WTC11 (cell line): ENCODE results near the gene SPO11. TPM values are rescaled to one million over a fixed set of nuclear protein-coding genes. Genes with fewer than 3 reads are reported as not detected.

Experiments
- ATAC-seq: fragments of 200-7000 bp; cut with Tn5 transposase; 2 replicates; pipeline ENCODE4 v1.10.0; 2021; ENCODE audit warnings: mild to moderate bottlenecking, moderate library complexity
- CTCF ChIA-PET: fragments of 300-600 bp; sonication (Branson Sonifier 250); formaldehyde crosslinking; loops from one replicate; lab custom pipeline; 2021; ENCODE audit warnings: antibody characterized with exemption; lab: Charles Lee
- POLR2A ChIA-PET: fragments of 350-600 bp; sonication (Branson Sonifier 250); formaldehyde crosslinking; loops from one replicate; lab custom pipeline; 2021; ENCODE audit warnings: antibody characterized with exemption; lab: Charles Lee
- DNase-seq: peaks from one replicate; pipeline ENCODE4 v3.0.0; 2021; ENCODE audit warnings: low spot score
- H3K27ac Mint-ChIP-seq: 2 replicates; pipeline ENCODE4 v1.8.0; 2021; ENCODE audit warnings: mixed read lengths
- H3K27me3 Mint-ChIP-seq: 2 replicates; pipeline ENCODE4 v1.8.0; 2021; ENCODE audit warnings: low read depth, mild to moderate bottlenecking, moderate library complexity, mixed read lengths
- H3K36me3 Mint-ChIP-seq: 2 replicates; pipeline ENCODE4 v1.8.0; 2021; ENCODE audit warnings: mixed read lengths
- H3K4me1 Mint-ChIP-seq: 2 replicates; pipeline ENCODE4 v1.8.0; 2022; ENCODE audit warnings: mixed read lengths
- H3K4me3 Mint-ChIP-seq: 2 replicates; pipeline ENCODE4 v1.8.0; 2021; ENCODE audit warnings: mild to moderate bottlenecking, moderate library complexity, mixed read lengths
- H3K9me3 Mint-ChIP-seq: 2 replicates; pipeline ENCODE4 v1.8.0; 2021; ENCODE audit warnings: mixed read lengths
- E2F4 ChIP-seq: sonication (generic); formaldehyde crosslinking; IDR thresholded peaks from 2 replicates; pipeline ENCODE4 v1.8.1; 2022; ENCODE audit warnings: low read depth, mild to moderate bottlenecking, moderate library complexity, missing genetic modification reagents, borderline replicate concordance
- ERG ChIP-seq: fragments of 250-450 bp; sonication (Bioruptor Pico); IDR thresholded peaks from 2 replicates; pipeline ENCODE4 v1.8.0; 2021; ENCODE audit warnings: mild to moderate bottlenecking
- ESRRA ChIP-seq: sonication (generic); formaldehyde crosslinking; IDR thresholded peaks from 2 replicates; pipeline ENCODE4 v1.8.1; 2022; ENCODE audit warnings: mild to moderate bottlenecking, missing genetic modification reagents, borderline replicate concordance
- FOXP4 ChIP-seq: sonication (generic); formaldehyde crosslinking; IDR thresholded peaks from 2 replicates; pipeline ENCODE4 v1.8.0; 2022; ENCODE audit warnings: mild to moderate bottlenecking, missing genetic modification reagents
- GABPB1 ChIP-seq: sonication (generic); formaldehyde crosslinking; IDR thresholded peaks from 2 replicates; pipeline ENCODE4 v1.8.1; 2023; ENCODE audit warnings: mild to moderate bottlenecking, missing genetic modification reagents
- HMGXB4 ChIP-seq: sonication (generic); formaldehyde crosslinking; IDR thresholded peaks from 2 replicates; pipeline ENCODE4 v1.8.1; 2023; ENCODE audit warnings: mild to moderate bottlenecking, moderate library complexity, missing genetic modification reagents
- NFATC4 ChIP-seq: fragments of 250-450 bp; sonication (Bioruptor Pico); IDR thresholded peaks from 2 replicates; pipeline ENCODE4 v1.9.0; 2021; ENCODE audit warnings: mild to moderate bottlenecking
- USF2 ChIP-seq: sonication (generic); formaldehyde crosslinking; IDR thresholded peaks from 2 replicates; pipeline ENCODE4 v1.8.1; 2023; ENCODE audit warnings: mild to moderate bottlenecking, missing genetic modification reagents, moderate library complexity
- ZBTB43 ChIP-seq: sonication (generic); formaldehyde crosslinking; IDR thresholded peaks from 2 replicates; pipeline ENCODE4 v1.8.1; 2023; ENCODE audit warnings: mild to moderate bottlenecking, missing genetic modification reagents
- ZNF121 ChIP-seq: sonication (generic); formaldehyde crosslinking; IDR thresholded peaks from 2 replicates; pipeline ENCODE4 v1.8.0; 2023; ENCODE audit warnings: missing genetic modification reagents
- ZNF219 ChIP-seq: sonication (generic); formaldehyde crosslinking; IDR thresholded peaks from 2 replicates; pipeline ENCODE4 v1.8.0; 2023; ENCODE audit warnings: missing genetic modification reagents, mild to moderate bottlenecking, borderline replicate concordance
- ZNF263 ChIP-seq: sonication (generic); formaldehyde crosslinking; IDR thresholded peaks from 2 replicates; pipeline ENCODE4 v1.8.1; 2022; ENCODE audit warnings: low read depth, mild to moderate bottlenecking, moderate library complexity, missing genetic modification reagents
- ZNF425 ChIP-seq: fragments of 250-450 bp; sonication (Bioruptor Pico); conservative IDR thresholded peaks from 2 replicates; pipeline ENCODE4 v1.9.0; 2021; ENCODE audit warnings: mild to moderate bottlenecking
- ZNF671 ChIP-seq: fragments of 250-450 bp; sonication (Bioruptor Pico); IDR thresholded peaks from 2 replicates; pipeline ENCODE4 v1.8.0; 2021; ENCODE audit warnings: mild to moderate bottlenecking
- total RNA-seq: library from RNA; stranded (reverse); gene quantifications from 3 replicates; pipeline ENCODE4 v1.2.3, GENCODE V29; 2021
- TF ChIP-seq, protein P1 (sequence below): sonication (generic); formaldehyde crosslinking; IDR thresholded peaks from 2 replicates; pipeline ENCODE4 v1.8.1; 2022; ENCODE audit warnings: mild to moderate bottlenecking, moderate library complexity, missing genetic modification reagents
- TF ChIP-seq, protein P2 (sequence below): fragments of 200-600 bp; IDR thresholded peaks from 2 replicates; pipeline ENCODE4 v1.8.0; 2022; ENCODE audit warnings: antibody characterized with exemption
- TF ChIP-seq, protein P3 (sequence below): sonication (generic); formaldehyde crosslinking; IDR thresholded peaks from 2 replicates; pipeline ENCODE4 v1.8.1; 2023; ENCODE audit warnings: mild to moderate bottlenecking, missing genetic modification reagents

Gene SPO11
- total RNA-seq, 1 experiment from 2014 or later = not detected

GRCh38 chr20:57282670-57283361 is 46.8 kb upstream of the SPO11 start:
- Mint-ChIP-seq H3K9me3 (no peaks in the 10 kb centered on the region), H3K4me1 (peaks cover 26% of the 10 kb centered on the region), H3K36me3 (no peaks in the 10 kb centered on the region), H3K4me3 (no peak overlapping the region), H3K27me3 (no peaks in the 10 kb centered on the region; the same call in 1 of the 2 replicates), H3K27ac (no peak overlapping the region)
- ATAC-seq (no peak; the same call in 1 of the 2 replicates), DNase-seq (no peak)
- TF ChIP-seq ZNF121 (CRISPR knock-in tag) (no peak), E2F4 (CRISPR knock-in tag) (no peak), ZBTB43 (CRISPR knock-in tag) (no peak), FOXP4 (no peak), ZNF671 (CRISPR knock-in tag) (no peak), ESRRA (CRISPR knock-in tag) (no peak), ZNF219 (CRISPR knock-in tag) (no peak), ZNF425 (no peak), HMGXB4 (CRISPR knock-in tag) (no peak), ERG (CRISPR knock-in tag) (no peak), GABPB1 (CRISPR knock-in tag) (no peak), NFATC4 (CRISPR knock-in tag) (no peak), ZNF263 (CRISPR knock-in tag) (no peak), USF2 (CRISPR knock-in tag) (no peak)
- TF ChIP-seq, protein P1, sequence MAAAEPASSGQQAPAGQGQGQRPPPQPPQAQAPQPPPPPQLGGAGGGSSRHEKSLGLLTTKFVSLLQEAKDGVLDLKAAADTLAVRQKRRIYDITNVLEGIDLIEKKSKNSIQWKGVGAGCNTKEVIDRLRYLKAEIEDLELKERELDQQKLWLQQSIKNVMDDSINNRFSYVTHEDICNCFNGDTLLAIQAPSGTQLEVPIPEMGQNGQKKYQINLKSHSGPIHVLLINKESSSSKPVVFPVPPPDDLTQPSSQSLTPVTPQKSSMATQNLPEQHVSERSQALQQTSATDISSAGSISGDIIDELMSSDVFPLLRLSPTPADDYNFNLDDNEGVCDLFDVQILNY (CRISPR knock-in tag) = no peak
- TF ChIP-seq, protein P2, sequence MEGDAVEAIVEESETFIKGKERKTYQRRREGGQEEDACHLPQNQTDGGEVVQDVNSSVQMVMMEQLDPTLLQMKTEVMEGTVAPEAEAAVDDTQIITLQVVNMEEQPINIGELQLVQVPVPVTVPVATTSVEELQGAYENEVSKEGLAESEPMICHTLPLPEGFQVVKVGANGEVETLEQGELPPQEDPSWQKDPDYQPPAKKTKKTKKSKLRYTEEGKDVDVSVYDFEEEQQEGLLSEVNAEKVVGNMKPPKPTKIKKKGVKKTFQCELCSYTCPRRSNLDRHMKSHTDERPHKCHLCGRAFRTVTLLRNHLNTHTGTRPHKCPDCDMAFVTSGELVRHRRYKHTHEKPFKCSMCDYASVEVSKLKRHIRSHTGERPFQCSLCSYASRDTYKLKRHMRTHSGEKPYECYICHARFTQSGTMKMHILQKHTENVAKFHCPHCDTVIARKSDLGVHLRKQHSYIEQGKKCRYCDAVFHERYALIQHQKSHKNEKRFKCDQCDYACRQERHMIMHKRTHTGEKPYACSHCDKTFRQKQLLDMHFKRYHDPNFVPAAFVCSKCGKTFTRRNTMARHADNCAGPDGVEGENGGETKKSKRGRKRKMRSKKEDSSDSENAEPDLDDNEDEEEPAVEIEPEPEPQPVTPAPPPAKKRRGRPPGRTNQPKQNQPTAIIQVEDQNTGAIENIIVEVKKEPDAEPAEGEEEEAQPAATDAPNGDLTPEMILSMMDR = no peak
- TF ChIP-seq, protein P3, sequence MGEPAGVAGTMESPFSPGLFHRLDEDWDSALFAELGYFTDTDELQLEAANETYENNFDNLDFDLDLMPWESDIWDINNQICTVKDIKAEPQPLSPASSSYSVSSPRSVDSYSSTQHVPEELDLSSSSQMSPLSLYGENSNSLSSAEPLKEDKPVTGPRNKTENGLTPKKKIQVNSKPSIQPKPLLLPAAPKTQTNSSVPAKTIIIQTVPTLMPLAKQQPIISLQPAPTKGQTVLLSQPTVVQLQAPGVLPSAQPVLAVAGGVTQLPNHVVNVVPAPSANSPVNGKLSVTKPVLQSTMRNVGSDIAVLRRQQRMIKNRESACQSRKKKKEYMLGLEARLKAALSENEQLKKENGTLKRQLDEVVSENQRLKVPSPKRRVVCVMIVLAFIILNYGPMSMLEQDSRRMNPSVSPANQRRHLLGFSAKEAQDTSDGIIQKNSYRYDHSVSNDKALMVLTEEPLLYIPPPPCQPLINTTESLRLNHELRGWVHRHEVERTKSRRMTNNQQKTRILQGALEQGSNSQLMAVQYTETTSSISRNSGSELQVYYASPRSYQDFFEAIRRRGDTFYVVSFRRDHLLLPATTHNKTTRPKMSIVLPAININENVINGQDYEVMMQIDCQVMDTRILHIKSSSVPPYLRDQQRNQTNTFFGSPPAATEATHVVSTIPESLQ (CRISPR knock-in tag) = no peak
- CTCF ChIA-PET = interaction anchor here (0.8 to 2.5 kb wide), 8 partner anchors 8 to 193 kb away, joined by 3 to 10 read pairs (median 6); partner anchors contain the start of gene SPO11
- POLR2A ChIA-PET = interaction anchor here (0.9 to 1.5 kb wide), 2 partner anchors 10 to 18 kb away, joined by 3 to 5 read pairs; no protein-coding TSS in a partner anchor
